HG02943 (cell line): ENCODE results near the gene CDH7.

Experiments used
- ATAC-seq: cut with Tn5 transposase; IDR thresholded peaks from one replicate; pipeline ENCODE4 v1.9.1; 2021; ENCODE audit warnings: mild to moderate bottlenecking, low read depth, moderate library complexity; ENCODE audit not compliant: unreplicated experiment

CDH7 gene

DNA sequence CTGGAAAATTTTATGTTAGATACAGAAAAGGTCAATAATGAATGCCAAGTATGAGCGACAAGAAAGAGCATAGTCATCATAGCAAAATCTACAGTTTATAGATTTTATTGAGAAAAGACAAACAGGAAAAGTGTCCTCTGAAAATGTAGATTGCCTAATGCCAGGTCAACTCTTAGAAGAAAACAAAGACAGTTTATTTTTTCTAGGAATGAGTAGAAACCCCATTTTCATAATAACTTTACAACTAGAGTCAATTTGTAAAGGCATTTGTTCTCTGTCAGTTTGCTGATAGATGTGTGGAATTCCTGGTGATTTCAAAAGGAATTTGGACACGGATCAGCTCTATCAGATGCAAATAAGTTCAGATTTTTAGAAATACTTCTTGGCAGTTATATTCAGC lies 16.6 kb downstream of the CDH7 start:
- ATAC-seq: no peak

DNA sequence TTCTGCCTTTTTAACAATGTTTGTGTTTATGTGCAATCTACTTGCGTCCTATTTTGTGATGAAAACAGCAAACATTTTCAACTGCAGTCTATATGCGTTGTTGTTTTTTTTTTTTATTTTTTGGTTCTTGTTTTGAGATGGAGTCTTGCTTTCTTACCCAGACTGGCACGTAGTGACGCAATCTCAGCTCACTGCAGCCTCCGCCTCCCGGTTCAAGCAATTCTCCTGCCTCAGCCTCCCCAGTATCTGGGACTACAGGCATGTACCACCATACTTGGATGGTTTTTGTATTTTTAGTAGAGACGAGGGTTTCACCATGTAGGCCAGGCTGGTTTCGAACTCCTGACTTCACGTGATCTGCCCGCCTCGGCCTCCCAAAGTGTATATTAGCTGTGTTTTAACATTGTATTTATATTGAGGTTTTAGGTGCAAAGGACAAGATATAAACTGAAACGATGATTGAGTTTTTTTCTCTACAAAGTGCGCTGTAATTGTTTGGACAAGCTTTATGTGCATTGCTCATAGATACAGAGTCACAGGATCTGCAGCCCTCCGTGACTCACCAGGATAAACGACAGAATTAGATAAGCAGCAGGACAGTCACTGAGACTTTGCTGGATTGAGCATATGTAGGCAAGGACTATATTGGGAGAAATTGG lies 17.4 kb downstream of the CDH7 start:
- ATAC-seq: no peak

DNA sequence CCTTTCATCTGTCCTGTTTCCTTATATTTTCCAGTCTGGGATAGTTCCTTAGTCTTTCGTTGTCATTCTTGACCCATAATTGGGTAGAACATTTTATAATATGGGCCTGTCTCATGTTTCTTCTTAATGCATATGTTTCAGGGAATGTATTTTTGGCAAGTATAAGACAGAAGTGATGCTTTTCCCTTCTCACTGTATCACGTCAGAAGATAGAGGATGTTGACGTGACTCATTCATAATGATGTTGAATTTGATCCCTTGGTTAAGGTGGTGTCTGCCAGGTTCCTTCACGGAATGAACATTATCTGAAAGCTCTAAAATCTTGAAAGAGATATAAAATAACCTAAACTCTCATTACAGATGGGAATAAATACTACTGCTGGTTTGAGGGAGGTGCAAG lies 18.8 kb downstream of the CDH7 start:
- no peak for ATAC-seq

DNA sequence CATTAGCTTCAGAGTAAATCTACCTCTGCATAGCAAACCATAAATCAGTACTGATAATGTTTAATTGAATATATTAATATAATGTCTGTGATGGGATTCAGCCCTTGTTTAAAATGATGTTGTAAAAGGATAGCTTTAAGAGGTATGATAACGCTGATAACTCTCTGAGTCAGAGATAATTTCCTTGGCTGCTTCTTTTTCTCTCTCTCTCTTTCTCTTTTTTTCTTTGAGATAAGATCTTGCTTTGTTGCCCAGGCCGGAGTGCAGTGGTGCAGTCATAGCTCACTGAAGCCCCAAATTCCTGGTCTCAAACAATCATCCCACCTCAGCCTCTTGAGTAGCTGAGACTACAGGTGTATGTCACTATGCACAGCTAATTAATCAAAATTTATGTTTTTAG lies 35.7 kb downstream of the CDH7 start:
- no peak for ATAC-seq

DNA sequence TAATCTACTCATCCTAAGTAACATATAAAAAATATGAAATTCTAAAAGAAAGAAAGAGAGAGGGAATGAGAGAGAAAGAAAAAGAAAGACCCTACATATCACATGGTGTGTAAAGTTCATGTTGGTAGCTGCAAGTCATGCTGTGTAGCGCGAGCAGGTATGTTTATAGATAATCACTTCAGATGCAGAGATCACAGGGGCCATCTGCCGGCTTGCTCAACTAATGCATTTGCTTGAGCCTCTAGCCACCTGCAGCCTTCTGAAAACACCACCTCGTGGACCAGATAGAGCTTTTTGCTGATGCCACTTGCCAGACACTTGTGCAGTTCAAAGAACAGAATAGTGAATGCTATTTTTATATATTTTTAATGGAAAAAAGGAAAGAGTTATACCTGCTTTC lies 37.6 kb downstream of the CDH7 start:
- no peak for ATAC-seq

DNA sequence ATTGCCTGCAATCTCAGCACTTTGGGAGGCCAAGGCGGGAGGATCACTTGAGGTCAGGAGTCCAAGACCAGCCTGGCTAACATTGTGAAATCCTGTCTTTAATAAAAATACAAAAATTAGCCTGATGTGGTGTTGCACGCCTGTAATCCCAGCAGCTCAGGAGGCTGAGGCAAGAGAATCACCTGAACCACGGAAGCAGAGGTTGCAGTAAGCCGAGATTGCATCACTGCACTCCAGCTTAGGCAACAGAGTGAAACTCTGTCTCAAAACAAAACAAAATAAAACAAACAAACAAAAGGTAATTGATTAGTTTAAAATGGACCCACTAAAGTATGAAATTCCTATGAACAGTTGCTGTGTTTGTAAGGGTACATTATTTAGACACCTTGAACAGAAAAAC lies 39.8 kb downstream of the CDH7 start:
- ATAC-seq: no peak

DNA sequence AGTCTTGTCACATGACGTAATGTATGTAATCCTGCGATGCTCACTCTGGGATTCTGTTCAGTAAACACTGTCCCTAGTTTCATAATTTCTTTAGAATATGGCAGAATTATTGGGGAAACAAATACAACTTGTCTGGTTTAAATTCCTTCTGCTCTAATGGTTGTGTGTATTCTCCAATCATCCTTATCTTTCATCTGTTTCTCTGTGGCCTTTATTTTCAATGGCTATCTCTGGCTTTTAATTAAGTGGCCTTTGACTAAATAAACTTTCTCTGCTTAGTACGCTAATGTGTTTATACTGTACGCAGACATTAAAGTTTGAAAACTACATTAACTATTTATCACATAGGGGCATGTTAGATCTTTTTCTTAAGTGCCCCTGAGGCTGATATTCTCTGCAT lies 40.9 kb downstream of the CDH7 start:
- no peak for ATAC-seq

DNA sequence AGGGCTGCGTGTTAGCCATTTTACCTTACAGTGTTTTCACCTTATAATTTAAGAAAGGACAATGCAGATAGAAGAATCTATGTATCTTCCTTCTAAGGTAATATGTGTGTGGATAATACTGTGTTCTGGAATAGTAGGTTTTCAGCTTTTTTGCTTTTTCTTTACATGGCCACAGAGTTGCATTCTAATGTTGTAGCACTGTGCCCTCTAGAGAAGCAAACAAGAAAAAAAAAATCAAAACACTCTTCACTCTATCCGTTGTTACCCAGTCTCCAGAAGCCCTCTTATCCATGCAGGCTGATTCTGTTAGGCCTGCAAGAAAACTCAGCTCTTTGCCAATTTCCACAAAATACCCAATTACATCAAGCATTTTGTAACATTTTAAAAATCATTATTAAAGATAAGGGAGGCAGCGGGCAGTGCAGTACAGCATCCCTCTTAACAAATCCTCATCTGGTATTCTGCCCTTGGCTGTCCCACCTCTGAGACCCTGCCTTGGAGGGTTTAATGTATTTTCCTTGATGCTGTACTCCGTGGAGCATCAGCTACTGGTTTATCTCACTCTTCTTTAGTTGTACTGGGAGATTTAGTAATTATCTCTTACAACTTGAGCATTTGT lies 41.8 kb downstream of the CDH7 start:
- no peak for ATAC-seq

DNA sequence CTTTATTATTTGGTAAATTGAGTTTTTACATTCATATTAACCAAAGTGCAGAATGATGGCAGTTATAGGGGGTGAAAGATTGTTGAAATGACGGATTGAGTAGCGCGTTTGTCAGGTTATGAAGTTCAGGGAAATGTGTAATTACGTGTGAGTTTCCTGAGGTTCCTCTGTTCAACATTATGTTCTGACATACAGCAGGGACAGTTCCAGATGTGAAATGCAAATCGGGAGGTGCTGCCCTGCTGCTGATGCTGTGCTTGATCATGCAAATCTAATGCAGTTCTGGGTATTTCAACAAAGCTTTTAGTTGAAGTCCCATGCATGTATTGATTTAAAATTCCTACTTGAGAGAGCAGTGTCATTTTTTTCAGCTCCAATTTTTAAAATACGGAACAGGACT lies 57.9 kb downstream of the CDH7 start:
- ATAC-seq: no peak

DNA sequence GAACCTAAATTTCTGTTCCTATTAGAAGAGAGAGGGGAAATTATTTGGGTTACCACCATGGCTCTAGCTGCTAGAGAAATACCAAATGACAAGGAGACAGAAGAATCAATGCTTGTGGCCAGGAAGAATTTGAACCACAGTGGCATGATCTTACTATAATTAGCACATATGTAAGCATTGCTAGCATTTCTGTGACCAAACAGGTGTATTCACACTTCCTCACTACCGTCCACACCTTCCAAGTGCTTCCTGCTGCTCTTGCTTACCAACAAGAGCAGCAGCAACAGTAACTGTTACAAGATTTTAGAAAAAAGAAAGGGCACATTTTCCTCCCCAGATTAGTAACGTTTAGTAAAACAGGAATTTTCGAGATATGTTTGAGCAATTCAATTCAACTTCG lies 60.5 kb downstream of the CDH7 start:
- no peak for ATAC-seq

DNA sequence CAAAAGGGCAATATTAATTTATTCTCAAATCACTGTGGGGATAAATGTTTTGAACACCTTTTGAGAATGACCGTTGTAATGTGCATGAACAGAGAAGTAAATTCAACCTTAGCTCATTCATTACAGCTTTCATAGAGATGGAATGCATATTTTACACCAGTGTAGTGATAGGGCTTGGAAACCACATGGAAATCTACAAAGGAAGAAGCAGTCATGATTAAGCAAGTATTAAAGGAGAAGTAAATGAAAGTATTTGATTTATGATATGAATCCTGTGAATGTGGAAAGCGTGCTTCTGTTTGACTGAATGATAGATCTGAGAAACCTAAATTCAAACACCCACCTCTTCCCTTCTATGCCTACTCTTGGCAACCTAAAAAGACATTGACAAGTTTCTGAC lies 64.7 kb downstream of the CDH7 start:
- no peak for ATAC-seq

DNA sequence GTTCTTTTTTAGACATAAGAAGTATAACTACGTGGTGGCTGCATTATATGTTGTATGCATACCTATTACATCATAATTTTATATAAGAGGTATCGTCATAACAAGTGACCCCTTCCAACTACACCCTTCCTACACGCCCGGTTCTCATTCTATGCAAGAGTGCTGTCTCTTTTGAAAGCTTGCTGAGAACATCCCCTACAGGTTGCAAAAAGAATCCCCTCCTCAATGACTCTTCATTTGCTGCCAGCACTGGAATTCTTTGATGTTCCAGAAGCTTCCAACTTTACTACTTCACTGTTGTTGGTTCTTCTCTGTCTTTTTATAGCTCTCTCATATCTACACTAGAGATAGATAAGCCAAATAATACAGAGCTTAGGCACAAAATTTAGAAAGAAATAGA lies 66.4 kb downstream of the CDH7 start:
- no peak for ATAC-seq

DNA sequence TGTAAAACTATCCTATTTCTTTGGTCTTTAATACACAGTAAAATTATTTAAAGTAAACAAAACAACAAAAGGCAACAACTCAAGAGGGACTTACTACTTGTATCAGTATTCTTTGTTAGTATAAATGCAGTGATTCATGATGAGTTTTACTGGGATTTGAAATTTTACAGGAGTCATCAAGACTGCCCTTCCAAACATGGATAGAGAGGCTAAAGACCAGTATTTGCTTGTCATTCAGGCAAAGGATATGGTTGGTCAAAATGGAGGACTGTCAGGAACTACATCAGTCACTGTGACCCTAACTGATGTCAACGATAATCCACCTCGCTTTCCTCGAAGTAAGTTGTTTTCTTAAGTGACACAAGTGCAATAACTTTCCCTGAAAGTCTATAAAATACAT lies 71.1 kb downstream of the CDH7 start:
- no peak for ATAC-seq

DNA sequence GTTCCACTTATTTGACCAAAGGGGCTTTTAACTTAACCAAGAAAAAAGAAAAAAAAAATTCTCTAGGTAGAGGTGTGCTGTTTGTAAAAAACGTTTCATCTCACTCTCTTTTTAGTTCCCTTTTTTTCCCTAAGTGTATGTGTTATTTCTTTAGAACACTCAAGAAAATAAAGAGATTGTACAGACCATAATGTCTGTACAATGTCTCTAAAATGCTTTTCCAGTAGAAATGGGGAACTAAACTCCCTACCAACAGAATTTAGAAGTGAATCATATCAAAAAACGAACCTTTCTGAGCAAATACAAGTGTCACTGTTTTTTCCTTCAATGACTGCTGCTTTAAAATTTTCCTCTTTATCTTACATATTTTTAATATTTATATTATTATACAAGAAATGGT lies 72.0 kb downstream of the CDH7 start:
- no peak for ATAC-seq

DNA sequence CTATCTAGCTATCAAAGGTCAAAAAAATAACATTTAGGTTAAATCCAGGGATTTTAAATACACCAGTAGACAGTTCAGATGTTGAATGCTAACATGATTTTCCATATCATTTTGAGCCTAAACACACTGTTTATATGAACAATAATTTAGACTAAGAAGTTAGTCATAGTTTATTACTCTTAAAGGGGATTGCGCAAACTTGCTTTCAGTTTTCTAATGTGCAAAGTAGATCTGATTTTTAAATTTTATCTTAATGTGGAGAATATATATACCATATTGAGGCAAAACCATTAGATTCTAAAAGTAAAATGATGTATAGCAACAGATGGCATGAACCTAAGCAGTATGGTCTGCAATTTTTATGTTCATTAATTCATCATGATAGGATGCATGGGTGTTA lies 76.6 kb downstream of the CDH7 start:
- ATAC-seq: no peak

DNA sequence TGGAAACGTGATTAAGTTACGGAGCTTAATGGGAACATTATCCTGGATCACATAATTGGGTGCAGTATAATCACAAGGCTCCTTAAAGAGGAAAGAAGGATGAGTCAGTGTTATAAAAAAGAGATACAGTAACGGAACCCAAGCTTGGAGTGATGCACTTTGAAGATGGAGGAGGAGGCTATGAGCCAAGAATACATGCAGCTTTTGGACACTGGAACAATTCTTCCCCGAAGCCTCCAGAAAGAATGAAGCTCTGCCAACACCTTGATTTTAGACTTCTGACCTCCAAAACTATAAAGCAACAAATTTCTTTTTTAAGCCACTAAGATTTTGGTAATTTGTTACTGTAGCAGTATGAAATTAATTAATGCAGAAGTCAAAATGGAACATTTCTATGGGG lies 85.1 kb downstream of the CDH7 start:
- ATAC-seq: no peak

DNA sequence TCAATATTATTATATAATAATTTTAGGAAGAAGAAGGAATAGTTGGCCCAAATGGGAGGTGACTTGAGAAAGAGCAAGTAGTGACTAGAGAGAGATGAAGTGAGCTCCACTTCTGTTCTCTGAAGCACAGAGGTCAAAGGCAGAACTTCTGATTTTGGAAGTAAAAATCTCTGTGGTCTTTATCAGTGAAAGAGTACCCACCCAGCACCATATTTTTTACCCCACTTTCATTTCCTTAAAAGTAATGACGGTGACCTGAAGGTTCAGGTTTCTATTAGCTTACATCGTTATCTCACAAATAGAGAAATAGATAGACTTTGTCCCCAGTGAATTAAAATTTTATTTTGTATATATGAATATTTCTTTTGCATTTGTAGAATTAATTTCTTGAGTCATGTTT lies 95.3 kb downstream of the CDH7 start:
- no peak for ATAC-seq

DNA sequence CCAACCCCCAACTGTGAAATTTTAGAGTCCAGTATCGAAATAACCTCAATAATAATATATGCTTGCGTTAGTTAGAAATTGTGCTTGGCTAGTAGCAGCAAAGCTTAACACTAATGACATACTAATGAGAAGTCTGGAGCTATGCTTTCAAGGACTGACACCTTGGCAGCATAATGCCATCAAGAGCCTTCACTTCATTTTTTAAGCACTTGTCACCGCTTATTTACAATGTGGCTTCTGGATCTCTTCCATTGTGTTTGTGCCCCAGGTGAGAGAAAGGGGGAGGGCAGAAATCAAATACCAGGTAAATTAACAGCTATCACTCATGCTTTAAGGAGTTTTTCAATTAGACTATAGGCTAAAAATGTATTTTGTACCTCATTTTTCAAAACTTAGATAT lies 101.5 kb downstream of the CDH7 start:
- no peak for ATAC-seq

DNA sequence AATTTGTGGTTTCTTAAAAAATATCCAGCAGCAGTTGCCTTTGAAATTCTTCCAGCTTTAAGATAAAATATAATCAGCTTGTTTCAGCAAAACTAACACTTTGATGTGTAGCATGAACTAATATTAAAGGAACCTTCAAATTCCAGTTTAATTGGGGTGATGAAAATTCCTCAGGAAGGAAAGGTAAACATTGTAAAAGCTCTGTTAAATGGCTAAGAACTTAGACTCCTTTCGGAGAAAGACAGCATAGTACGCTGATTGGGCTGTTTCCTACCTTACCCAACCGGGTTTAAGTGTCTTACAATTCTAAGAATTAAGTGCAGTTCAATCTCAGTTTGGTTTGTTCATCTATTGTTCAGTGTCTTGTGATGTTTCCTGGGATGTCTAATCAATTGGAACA lies 108.3 kb downstream of the CDH7 start:
- ATAC-seq: no peak

DNA sequence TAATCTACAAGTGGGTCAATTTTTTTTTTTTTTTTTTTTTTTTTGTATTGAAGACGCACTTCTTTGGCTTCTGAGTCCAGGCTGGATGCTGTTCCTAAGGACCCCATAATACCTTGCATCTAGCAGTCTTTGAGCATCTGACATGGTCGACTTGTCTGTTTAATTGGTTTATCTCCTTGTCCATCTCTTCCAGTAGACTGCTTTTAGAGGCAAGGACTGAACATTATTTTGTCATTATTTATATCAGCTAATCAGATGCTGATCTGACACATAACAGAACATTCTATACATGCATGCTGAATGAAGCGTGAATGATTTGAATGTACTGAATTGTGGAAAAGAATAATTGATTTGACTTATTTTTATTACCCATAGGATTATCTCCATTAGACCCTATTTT lies 118.7 kb downstream of the CDH7 start:
- no peak for ATAC-seq

DNA sequence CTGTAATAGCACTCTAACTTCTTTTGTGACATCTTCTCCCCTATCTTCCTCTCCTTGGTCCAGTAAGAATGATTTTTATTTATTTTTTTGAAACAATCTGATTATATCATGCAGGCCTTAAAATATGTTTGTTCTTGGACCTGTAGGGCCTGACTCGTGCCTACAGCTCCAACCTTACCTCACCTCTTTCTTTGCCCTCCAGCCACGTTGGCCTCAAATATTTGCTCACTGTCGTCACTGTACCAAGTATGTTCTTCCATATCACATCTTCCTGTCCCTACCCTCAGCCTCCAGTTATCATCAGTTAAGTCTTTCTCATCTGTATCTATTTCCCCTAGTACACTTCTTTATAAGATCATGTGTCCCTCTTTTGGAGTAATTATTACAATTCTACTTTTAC lies 125.5 kb downstream of the CDH7 start:
- no peak for ATAC-seq

DNA sequence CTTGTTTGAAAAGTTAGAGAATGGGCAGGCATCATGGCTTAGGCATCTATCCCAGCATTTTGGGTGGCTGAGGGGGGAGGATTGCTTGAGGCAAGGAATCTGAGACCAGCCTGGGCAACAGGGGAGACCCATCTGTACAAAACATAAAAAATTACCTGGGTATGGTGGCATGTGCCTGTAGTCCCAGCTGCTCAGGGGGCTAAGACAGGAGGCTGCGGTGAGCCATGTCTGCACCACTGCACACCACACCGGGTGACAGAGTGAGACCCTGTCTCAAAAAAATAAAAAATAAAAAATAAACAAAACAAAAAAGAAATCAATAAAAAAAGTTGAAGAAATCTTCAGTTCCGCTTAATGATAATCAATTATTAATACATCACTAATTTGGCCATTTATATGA lies 146.5 kb downstream of the CDH7 start:
- ATAC-seq: no peak

DNA sequence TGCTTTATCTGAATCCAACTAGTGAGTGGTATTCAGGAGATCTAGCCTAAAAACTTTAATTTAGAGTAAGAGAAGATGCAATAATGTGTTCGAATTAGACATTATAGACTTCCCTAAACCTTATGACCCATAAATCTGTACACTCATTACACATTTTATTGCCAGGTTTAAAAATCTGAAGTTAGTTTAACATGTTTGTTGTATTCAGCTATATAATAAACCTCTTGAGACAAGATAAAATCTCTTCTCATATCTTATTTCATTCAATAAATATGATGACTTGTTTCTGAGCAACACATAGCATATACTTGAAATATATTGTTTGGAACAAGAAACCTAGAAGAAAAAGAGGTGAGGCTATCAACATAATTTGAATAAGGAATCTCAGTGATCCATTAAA lies 150.7 kb downstream of the CDH7 start:
- no peak for ATAC-seq
